GM23338 (cell line): ENCODE results near the gene MYOF. TPM values are rescaled to one million over a fixed set of nuclear protein-coding genes. Genes with fewer than 3 reads are reported as not detected.
A peak's percentile ranks its signal among the peaks of the same experiment; 100 is the strongest.

ENCODE experiments used
- ATAC-seq: fragments of 200-7000 bp; cut with Tn5 transposase; 3 replicates; pipeline ENCODE4 v1.9.1; 2020
- DNase-seq: peaks from one replicate; pipeline ENCODE4 v3.0.0-alpha.2; 2015; ENCODE audit warnings: low spot score
- H2AFZ ChIP-seq: fragments of 200-600 bp; sonication (generic); 2 replicates; pipeline ENCODE4 v1.8.0; 2016; ENCODE audit warnings: antibody characterized with exemption, mild to moderate bottlenecking, moderate library complexity
- H3F3A ChIP-seq: fragments of 200-600 bp; sonication (generic); replicated peaks from 2 replicates; pipeline ENCODE4 v1.8.0; 2017; ENCODE audit warnings: antibody characterized with exemption, mixed run types, low read depth
- H3K27ac ChIP-seq: fragments of 200-600 bp; sonication (generic); 2 replicates; pipeline ENCODE4 v1.6.1; 2016; ENCODE audit warnings: low read depth
- H3K27me3 ChIP-seq: fragments of 200-600 bp; sonication (generic); 2 replicates; pipeline ENCODE4 v1.8.0; 2016; ENCODE audit warnings: mild to moderate bottlenecking, mixed run types, moderate library complexity; ENCODE audit not compliant: insufficient read depth
- H3K36me3 ChIP-seq: fragments of 200-600 bp; sonication (generic); 2 replicates; pipeline ENCODE4 v1.8.0; 2016; ENCODE audit warnings: mild to moderate bottlenecking; ENCODE audit not compliant: insufficient read depth
- H3K4me1 ChIP-seq: fragments of 200-600 bp; sonication (generic); 2 replicates; pipeline ENCODE4 v1.8.0; 2016; ENCODE audit warnings: mild to moderate bottlenecking, moderate library complexity; ENCODE audit not compliant: insufficient read depth
- H3K4me2 ChIP-seq: fragments of 200-600 bp; sonication (generic); 2 replicates; pipeline ENCODE4 v1.7.1; 2017; ENCODE audit warnings: mixed run types
- H3K4me3 ChIP-seq: fragments of 200-600 bp; sonication (generic); 2 replicates; pipeline ENCODE4 v1.6.1; 2016; ENCODE audit warnings: mixed run types
- H3K79me2 ChIP-seq: fragments of 200-600 bp; sonication (generic); replicated peaks from 2 replicates; pipeline ENCODE4 v1.8.0; 2017; ENCODE audit warnings: mild to moderate bottlenecking; ENCODE audit not compliant: insufficient read depth
- H3K9me2 ChIP-seq: fragments of 200-600 bp; sonication (generic); 2 replicates; pipeline ENCODE4 v1.8.0; 2017; ENCODE audit not compliant: insufficient read depth
- H4K20me1 ChIP-seq: fragments of 200-600 bp; sonication (generic); replicated peaks from 2 replicates; pipeline ENCODE4 v1.8.0; 2017; ENCODE audit warnings: mild to moderate bottlenecking; ENCODE audit not compliant: insufficient read depth
- H3K27ac Mint-ChIP-seq: 2 replicates; pipeline ENCODE4 v1.8.0; 2020; ENCODE audit warnings: inconsistent platforms, mild to moderate bottlenecking, moderate library complexity, mixed read lengths
- H3K27me3 Mint-ChIP-seq: 3 replicates; pipeline ENCODE4 v1.8.0; 2022; ENCODE audit warnings: low read depth, mild to moderate bottlenecking, moderate library complexity, mixed read lengths, inconsistent platforms; ENCODE audit not compliant: insufficient read depth, poor library complexity
- H3K36me3 Mint-ChIP-seq: 3 replicates; pipeline ENCODE4 v1.8.0; 2021; ENCODE audit warnings: low read depth, mild to moderate bottlenecking, inconsistent platforms, moderate library complexity, mixed read lengths
- H3K4me1 Mint-ChIP-seq: 3 replicates; pipeline ENCODE4 v1.8.0; 2020; ENCODE audit warnings: mild to moderate bottlenecking, inconsistent platforms, mixed read lengths
- H3K4me3 Mint-ChIP-seq: 3 replicates; pipeline ENCODE4 v1.8.0; 2021; ENCODE audit warnings: moderate library complexity, mild to moderate bottlenecking, inconsistent platforms, mixed read lengths
- H3K9me3 Mint-ChIP-seq: 3 replicates; pipeline ENCODE4 v1.8.0; 2020; ENCODE audit warnings: moderate library complexity, mild to moderate bottlenecking, inconsistent platforms, mixed read lengths
- CREB1 ChIP-seq: fragments of 250-450 bp; sonication (Bioruptor Pico); IDR thresholded peaks from 2 replicates; pipeline ENCODE4 v1.5.0; 2020; ENCODE audit warnings: low read depth, mild to moderate bottlenecking, moderate library complexity
- CTCF ChIP-seq, 2 experiments: fragments of 200-600 bp in 1 of 2; sonication (generic) in 1 of 2; conservative IDR thresholded peaks; 2 replicates each; pipeline versions ENCODE4 v1.5.1 to v1.6.1; 2016 to 2017; ENCODE audit warnings: antibody characterized with exemption in 2 of 2, low read depth in 2 of 2, mild to moderate bottlenecking in 2 of 2, moderate library complexity in 1 of 2
- ETS1 ChIP-seq: IDR thresholded peaks from 2 replicates; pipeline ENCODE4 v1.6.1; 2016; ENCODE audit warnings: antibody characterized with exemption
- EZH2phosphoT487 ChIP-seq: fragments of 200-600 bp; sonication (generic); IDR thresholded peaks from one replicate; pipeline ENCODE4 v1.8.1; 2018; ENCODE audit warnings: antibody characterized with exemption; ENCODE audit not compliant: unreplicated experiment
- JUNB ChIP-seq: IDR thresholded peaks from one replicate; pipeline ENCODE4 v1.6.1; 2016; ENCODE audit warnings: antibody characterized with exemption; ENCODE audit not compliant: unreplicated experiment
- REST ChIP-seq: IDR thresholded peaks from one replicate; pipeline ENCODE4 v1.6.1; 2018; ENCODE audit warnings: antibody characterized with exemption; ENCODE audit not compliant: unreplicated experiment
- STAT1 ChIP-seq: IDR thresholded peaks from one replicate; pipeline ENCODE4 v1.6.1; 2016; ENCODE audit warnings: antibody characterized with exemption; ENCODE audit not compliant: unreplicated experiment
- long read RNA-seq: library from polyadenylated mRNA; unstranded; transcript quantifications from one replicate; pipeline ENCODE4 v2.0.0, GENCODE V29; 2020; ENCODE audit not compliant: unreplicated experiment
- polyA plus RNA-seq: library from polyadenylated mRNA; unstranded; fragments of >200 nt; fragmentation: Nextera tagmentation; extraction: Ambion mirVana; gene quantifications from 2 replicates; pipeline ENCODE4 v1.2.1, GENCODE V29; 2016
- total RNA-seq: library from RNA; depleted of rRNA; stranded (reverse); fragments of >200 nt; shearing (Covaris generic); gene quantifications from 2 replicates; pipeline ENCODE4 v1.2.3, GENCODE V29; 2014; rRNA removed

Gene MYOF
- total RNA-seq (0.54 and 1.4 TPM in 2 replicates), polyA plus RNA-seq (0.45 and 0.82 TPM in 2 replicates)
- long read RNA-seq, partial matches to known transcripts: 0 of 2 reads
- long read RNA-seq, other reads (novel, unspliced or antisense): 2 of 2 reads

GRCh38 chr10:93482145-93482834 is at the start of gene MYOF:
Gene MYOF, minus strand, starts transcription at chr10:93482334. Its CDS starts 140 bp downstream, at chr10:93482194.
- ATAC-seq: peak; percentile 89
- peaks cover 4% of the 10 kb centered on the region for H3K27me3 Mint-ChIP-seq
- Histone ChIP-seq H3K4me2 (peak within 1 kb of the TSS; percentile 76), H4K20me1 (no peaks in the 10 kb centered on the region), H3K4me1 (peaks cover 6% of the 10 kb centered on the region; the same call in 1 of the 2 replicates), H2AFZ (peak within 1 kb of the TSS; percentile 56), H3K9me2 (no peaks in the 10 kb centered on the region), H3K27me3 (peaks cover 17% of the 10 kb centered on the region), H3F3A (no peaks in the 10 kb centered on the region), H3K36me3 (no peaks in the 10 kb centered on the region), H3K27ac (no peak within 1 kb of the TSS), H3K79me2 (no peaks in the 10 kb centered on the region), H3K4me3 (peak within 1 kb of the TSS; percentile 55)
- no peaks in the 10 kb centered on the region for H3K36me3 Mint-ChIP-seq
- peaks cover 14% of the 10 kb centered on the region; the same call in 2 of the 3 replicates for H3K4me1 Mint-ChIP-seq
- no peak within 1 kb of the TSS for H3K27ac Mint-ChIP-seq
- TF ChIP-seq CTCF (conservative IDR thresholded peaks at IDR 0.05; ENCODE audit: low read depth in 2 of 2) (peak; percentile 61 to 78), REST (no peak)
- H3K4me3 Mint-ChIP-seq: peak within 1 kb of the TSS; percentile 79
- no peaks in the 10 kb centered on the region for H3K9me3 Mint-ChIP-seq
- DNase-seq: peak; percentile 86

- DNase-seq (no peak), ATAC-seq (no peak)
- Histone ChIP-seq H3K4me1 (no peaks in the 10 kb centered on the region), H3K79me2 (no peaks in the 10 kb centered on the region), H3K36me3 (peaks cover 70% of the 10 kb centered on the region), H3K9me2 (peaks cover 7% of the 10 kb centered on the region; the same call in 1 of the 2 replicates), H3K4me2 (no peak overlapping the region), H4K20me1 (no peaks in the 10 kb centered on the region), H3F3A (no peaks in the 10 kb centered on the region), H3K4me3 (no peak overlapping the region), H3K27me3 (no peaks in the 10 kb centered on the region), H2AFZ (no peak overlapping the region), H3K27ac (no peak overlapping the region)
- H3K4me1 Mint-ChIP-seq: no peaks in the 10 kb centered on the region
- no peak overlapping the region for H3K4me3 Mint-ChIP-seq
- peaks cover 39% of the 10 kb centered on the region for H3K9me3 Mint-ChIP-seq
- no peak overlapping the region for H3K27ac Mint-ChIP-seq
- peaks cover 9% of the 10 kb centered on the region for H3K27me3 Mint-ChIP-seq
- peaks cover 84% of the 10 kb centered on the region for H3K36me3 Mint-ChIP-seq
- no peak for TF ChIP-seq STAT1
- no peak for TF ChIP-seq EZH2phosphoT487
- no peak for TF ChIP-seq ETS1
- no peak for TF ChIP-seq CREB1 (CRISPR knock-in tag)
- TF ChIP-seq JUNB: no peak
Measured at GRCh38 chr10:93518531-93518930, 36.4 kb upstream of the MYOF start.
